ENCODE results near the gene BCLAF1.

The BCLAF1 gene

GRCh38 chr6:136213012-136213539, 76.6 kb downstream of the BCLAF1 start:
- TF ChIP-seq CTCF (IDR thresholded peaks at IDR 0.05; ENCODE audit: control insufficient read depth, insufficient read depth, low read depth, low read length, missing control alignments): no peak
- DNase-seq (ENCODE audit: low read depth): no peak
- H3K4me3 ChIP-seq (ENCODE audit: control insufficient read depth, low read depth, low read length): no peak overlapping the region

GRCh38 chr6:136212608-136213007, 77.0 kb downstream of the BCLAF1 start:
- DNase-seq (ENCODE audit: low read depth): no peak
- no peak overlapping the region for H3K4me3 ChIP-seq (ENCODE audit: control insufficient read depth, low read depth, low read length)
- TF ChIP-seq CTCF (IDR thresholded peaks at IDR 0.05; ENCODE audit: control insufficient read depth, insufficient read depth, low read depth, low read length, missing control alignments): no peak

- H3K4me3 ChIP-seq (ENCODE audit: control insufficient read depth, low read depth, low read length): no peak overlapping the region
- DNase-seq (ENCODE audit: low read depth): no peak
- TF ChIP-seq CTCF (IDR thresholded peaks at IDR 0.05; ENCODE audit: control insufficient read depth, insufficient read depth, low read depth, low read length, missing control alignments): no peak
These were observed 79.1 kb downstream of the BCLAF1 start for GRCh38 chr6:136210398-136211165.

- no peak overlapping the region for H3K4me3 ChIP-seq (ENCODE audit: control insufficient read depth, low read depth, low read length)
- DNase-seq (ENCODE audit: low read depth): no peak
- TF ChIP-seq CTCF (IDR thresholded peaks at IDR 0.05; ENCODE audit: control insufficient read depth, insufficient read depth, low read depth, low read length, missing control alignments): no peak
These were observed 80.2 kb downstream of the BCLAF1 start for GRCh38 chr6:136209496-136209895.

- no peak for DNase-seq (ENCODE audit: low read depth)
- no peak overlapping the region for H3K4me3 ChIP-seq (ENCODE audit: control insufficient read depth, low read depth, low read length)
- TF ChIP-seq CTCF (IDR thresholded peaks at IDR 0.05; ENCODE audit: control insufficient read depth, insufficient read depth, low read depth, low read length, missing control alignments): no peak
These were observed 80.9 kb downstream of the BCLAF1 start for GRCh38 chr6:136208783-136209182.

Data from AG09309 (cell line).